WERI-Rb-1 (cell line): ENCODE data around the gene MRPS7.
A peak's percentile ranks its signal among the peaks of the same experiment; 100 is the strongest.

Experiments used
- DNase-seq: peaks from one replicate; pipeline ENCODE4 v3.0.0-alpha.2; 2020
- H3K27ac ChIP-seq: fragments of 250-450 bp; sonication (Bioruptor Pico); 2 replicates; pipeline ENCODE4 v1.5.1; 2020; ENCODE audit warnings: mild to moderate bottlenecking, moderate library complexity
- H3K27me3 ChIP-seq: fragments of 250-450 bp; sonication (Bioruptor Pico); 2 replicates; pipeline ENCODE4 v1.5.1; 2021; ENCODE audit warnings: mild to moderate bottlenecking, low read depth, moderate library complexity; ENCODE audit not compliant: insufficient read depth, severe bottlenecking
- H3K36me3 ChIP-seq: fragments of 250-450 bp; sonication (Bioruptor Pico); 2 replicates; pipeline ENCODE4 v1.5.1; 2020; ENCODE audit warnings: mild to moderate bottlenecking, moderate library complexity
- H3K4me3 ChIP-seq: 2 replicates; pipeline ENCODE4 v1.5.1; 2011; ENCODE audit warnings: low read depth, mild to moderate bottlenecking, control low read depth, low read length
- H3K9me3 ChIP-seq: fragments of 250-450 bp; sonication (Bioruptor Pico); 2 replicates; pipeline ENCODE4 v1.5.1; 2021; ENCODE audit warnings: mild to moderate bottlenecking, moderate library complexity; ENCODE audit not compliant: severe bottlenecking
- TF ChIP-seq, protein P1 (sequence below): IDR thresholded peaks from 2 replicates; pipeline ENCODE4 v1.5.1; 2011; ENCODE audit warnings: low read depth, mild to moderate bottlenecking, control low read depth, inconsistent platforms, low read length

MRPS7 gene

DNA sequence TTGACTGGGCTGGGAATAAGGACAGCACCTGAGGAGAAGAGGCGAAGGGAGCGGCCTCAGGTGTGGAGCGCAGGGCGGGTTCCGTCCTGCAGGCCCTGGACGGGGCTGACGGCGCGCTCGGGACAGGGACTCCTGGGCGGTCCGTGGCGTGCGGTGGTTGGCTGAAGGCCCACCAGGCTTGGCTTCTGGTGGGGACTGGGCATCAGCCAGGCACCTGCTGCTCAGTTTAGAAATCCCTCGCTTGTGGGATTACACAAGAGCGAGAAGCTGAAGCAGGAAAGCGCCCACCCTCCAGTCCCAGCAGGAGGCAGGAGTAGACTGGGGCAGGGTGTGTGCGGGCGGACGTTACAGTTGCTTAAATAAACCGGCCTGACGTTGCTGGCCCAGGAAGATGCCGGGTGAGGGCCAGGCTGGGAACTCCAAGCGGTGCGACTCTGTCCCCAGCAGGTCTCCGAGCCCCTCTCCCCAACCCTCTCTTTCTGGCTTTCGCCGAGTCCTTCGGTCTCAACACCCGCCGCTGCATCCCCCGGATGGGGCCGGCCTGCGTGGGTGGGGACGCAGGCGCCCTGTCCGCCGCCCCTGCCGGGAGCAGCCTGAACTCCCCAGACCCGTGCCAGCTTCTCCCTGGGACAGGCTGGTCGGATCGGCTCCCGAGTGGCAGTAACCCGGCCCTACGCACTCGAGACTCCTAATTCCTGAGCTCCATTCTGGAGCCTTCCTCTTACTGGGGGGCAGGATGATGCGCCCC is 8.7 kb downstream of the MRPS7 start:
- Histone ChIP-seq H3K9me3 (no peaks in the 10 kb centered on the region), H3K4me3 (peak overlapping the region; percentile 94), H3K27ac (peak overlapping the region; percentile 81), H3K27me3 (no peaks in the 10 kb centered on the region), H3K36me3 (peaks cover 50% of the 10 kb centered on the region)
- peak; percentile 93 for DNase-seq
- TF ChIP-seq, protein P1, sequence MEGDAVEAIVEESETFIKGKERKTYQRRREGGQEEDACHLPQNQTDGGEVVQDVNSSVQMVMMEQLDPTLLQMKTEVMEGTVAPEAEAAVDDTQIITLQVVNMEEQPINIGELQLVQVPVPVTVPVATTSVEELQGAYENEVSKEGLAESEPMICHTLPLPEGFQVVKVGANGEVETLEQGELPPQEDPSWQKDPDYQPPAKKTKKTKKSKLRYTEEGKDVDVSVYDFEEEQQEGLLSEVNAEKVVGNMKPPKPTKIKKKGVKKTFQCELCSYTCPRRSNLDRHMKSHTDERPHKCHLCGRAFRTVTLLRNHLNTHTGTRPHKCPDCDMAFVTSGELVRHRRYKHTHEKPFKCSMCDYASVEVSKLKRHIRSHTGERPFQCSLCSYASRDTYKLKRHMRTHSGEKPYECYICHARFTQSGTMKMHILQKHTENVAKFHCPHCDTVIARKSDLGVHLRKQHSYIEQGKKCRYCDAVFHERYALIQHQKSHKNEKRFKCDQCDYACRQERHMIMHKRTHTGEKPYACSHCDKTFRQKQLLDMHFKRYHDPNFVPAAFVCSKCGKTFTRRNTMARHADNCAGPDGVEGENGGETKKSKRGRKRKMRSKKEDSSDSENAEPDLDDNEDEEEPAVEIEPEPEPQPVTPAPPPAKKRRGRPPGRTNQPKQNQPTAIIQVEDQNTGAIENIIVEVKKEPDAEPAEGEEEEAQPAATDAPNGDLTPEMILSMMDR = peak; percentile 84

GRCh38 chr17:75270966-75271232 is 9.2 kb downstream of the MRPS7 start, which contains the start of gene MIF4GD:
Gene MIF4GD (minus strand): TSS chr17:75271231. CDS start chr17:75270195, 1,036 bp downstream.
- TF ChIP-seq, protein P1 = no peak
- DNase-seq = peak; percentile 80
- Histone ChIP-seq H3K4me3 (peak within 1 kb of the TSS; percentile 94), H3K9me3 (no peaks in the 10 kb centered on the region), H3K27ac (peak within 1 kb of the TSS; percentile 81), H3K27me3 (no peaks in the 10 kb centered on the region), H3K36me3 (peaks cover 50% of the 10 kb centered on the region)

DNA sequence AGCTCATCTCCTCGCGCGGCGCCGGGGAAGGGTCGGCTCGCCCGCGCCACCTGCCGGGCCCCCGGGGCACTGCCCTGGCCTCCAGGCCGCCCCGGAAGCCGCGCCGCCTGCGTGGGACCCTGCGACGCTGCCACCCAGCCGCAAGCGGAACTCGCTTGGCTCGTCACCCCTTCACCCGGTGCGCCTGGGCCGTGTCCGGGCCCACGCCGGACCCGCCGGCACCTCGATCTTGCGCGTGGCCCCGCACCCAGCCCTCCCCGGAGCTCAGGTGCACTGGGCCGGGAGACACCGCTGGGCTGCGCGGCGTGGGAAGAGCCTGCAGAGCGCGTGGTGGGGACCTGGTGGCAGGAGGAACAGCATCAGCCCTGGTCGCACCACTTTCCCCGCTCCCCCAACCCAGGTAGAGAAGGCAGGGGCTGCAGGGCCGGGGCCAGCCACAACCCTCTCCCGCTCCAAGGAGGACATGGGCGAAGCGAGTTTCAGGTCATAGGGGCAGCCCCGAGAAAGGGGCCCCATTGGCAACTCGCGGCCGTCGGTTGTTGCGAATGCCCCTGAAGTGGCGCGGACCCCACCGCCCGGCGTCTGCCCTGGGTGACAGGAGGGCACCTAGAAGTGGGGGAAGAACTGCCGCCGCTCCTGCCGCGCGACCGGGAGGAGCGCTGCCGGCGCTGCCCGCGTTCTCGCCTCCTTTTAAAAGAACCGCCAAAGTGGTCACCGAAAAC is 9.7 kb downstream of the MRPS7 start:
- Histone ChIP-seq H3K27me3 (no peaks in the 10 kb centered on the region), H3K9me3 (no peaks in the 10 kb centered on the region), H3K27ac (peak overlapping the region; percentile 65), H3K36me3 (peaks cover 50% of the 10 kb centered on the region), H3K4me3 (peak overlapping the region; percentile 81)
- DNase-seq = peak; percentile 64
- TF ChIP-seq, protein P1 = peak; percentile 88

- DNase-seq = peak; percentile 23
- no peak overlapping the region for H3K27ac ChIP-seq
- TF ChIP-seq, protein P1 = 0 out of 2 replicates have a peak, but pooled peaks have one; percentile 3
- H3K27me3 ChIP-seq = no peaks in the 10 kb centered on the region
- H3K4me3 ChIP-seq = peak overlapping the region; percentile 81
- no peaks in the 10 kb centered on the region for H3K9me3 ChIP-seq
- H3K36me3 ChIP-seq = peaks cover 47% of the 10 kb centered on the region
These were observed 10.5 kb downstream of the MRPS7 start for GRCh38 chr17:75271955-75272847.

GRCh38 chr17:75272848-75273184 is 11.1 kb downstream of the MRPS7 start:
- TF ChIP-seq, protein P1 = no peak
- H3K9me3 ChIP-seq = no peaks in the 10 kb centered on the region
- no peak overlapping the region for H3K4me3 ChIP-seq
- H3K36me3 ChIP-seq = peaks cover 49% of the 10 kb centered on the region
- H3K27ac ChIP-seq = no peak overlapping the region
- H3K27me3 ChIP-seq = no peaks in the 10 kb centered on the region
- no peak for DNase-seq
